B cell (primary cell): Measurements from ENCODE around the gene FTO.

Experiments used
- CTCF ChIP-seq: fragments of 200-600 bp; IDR thresholded peaks from one replicate; pipeline ENCODE4 v1.8.0; 2022; ENCODE audit warnings: antibody characterized with exemption, mild to moderate bottlenecking
- EZH2 ChIP-seq: IDR thresholded peaks from 2 replicates; pipeline ENCODE4 v1.6.1; 2012; ENCODE audit warnings: borderline replicate concordance, low read depth, mild to moderate bottlenecking, moderate library complexity, low read length; ENCODE audit not compliant: insufficient read depth, poor library complexity, severe bottlenecking

- TF ChIP-seq CTCF (no peak), EZH2 (no peak)
Measured at GRCh38 chr16:53968896-53969295, 264.9 kb downstream of the FTO start.
